Fibroblast of lung (primary cell): Measurements from ENCODE around the gene NCAM2.

Experiments
- EZH2 ChIP-seq: IDR thresholded peaks from 2 replicates; pipeline ENCODE4 v1.5.1; 2012; ENCODE audit warnings: low read length, control low read depth, mild to moderate bottlenecking; ENCODE audit errors: missing control alignments
- TF ChIP-seq, protein P1 (sequence below), 2 donors: IDR thresholded peaks in 1 of 2; conservative IDR thresholded peaks in 1 of 2; 1 replicate in 1 of 2; 2 replicates in 1 of 2; pipeline ENCODE4 v1.5.1; 2011 to 2012; ENCODE audit warnings: low read length in 2 of 2, control low read depth in 1 of 2, inconsistent platforms in 1 of 2, low read depth in 1 of 2, mild to moderate bottlenecking in 1 of 2

DNA sequence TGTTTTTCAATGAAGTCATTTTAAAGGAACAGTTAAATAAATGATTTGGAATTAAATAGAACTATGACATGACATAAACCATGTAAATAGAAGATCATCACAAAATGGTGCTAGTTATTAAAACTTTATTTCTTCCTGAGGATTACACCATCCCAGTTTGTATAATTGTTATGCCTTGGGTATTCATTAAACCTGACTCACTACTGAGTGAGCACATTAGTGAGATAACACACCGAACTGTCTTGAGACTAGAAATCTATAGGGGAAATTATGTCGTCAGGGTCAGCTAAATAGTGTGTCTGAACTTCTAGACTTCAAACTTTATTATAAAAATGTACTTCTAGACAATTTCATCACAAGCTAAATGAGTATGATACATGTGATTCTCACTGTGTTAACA is 189.4 kb downstream of the NCAM2 start:
- TF ChIP-seq, protein P1, sequence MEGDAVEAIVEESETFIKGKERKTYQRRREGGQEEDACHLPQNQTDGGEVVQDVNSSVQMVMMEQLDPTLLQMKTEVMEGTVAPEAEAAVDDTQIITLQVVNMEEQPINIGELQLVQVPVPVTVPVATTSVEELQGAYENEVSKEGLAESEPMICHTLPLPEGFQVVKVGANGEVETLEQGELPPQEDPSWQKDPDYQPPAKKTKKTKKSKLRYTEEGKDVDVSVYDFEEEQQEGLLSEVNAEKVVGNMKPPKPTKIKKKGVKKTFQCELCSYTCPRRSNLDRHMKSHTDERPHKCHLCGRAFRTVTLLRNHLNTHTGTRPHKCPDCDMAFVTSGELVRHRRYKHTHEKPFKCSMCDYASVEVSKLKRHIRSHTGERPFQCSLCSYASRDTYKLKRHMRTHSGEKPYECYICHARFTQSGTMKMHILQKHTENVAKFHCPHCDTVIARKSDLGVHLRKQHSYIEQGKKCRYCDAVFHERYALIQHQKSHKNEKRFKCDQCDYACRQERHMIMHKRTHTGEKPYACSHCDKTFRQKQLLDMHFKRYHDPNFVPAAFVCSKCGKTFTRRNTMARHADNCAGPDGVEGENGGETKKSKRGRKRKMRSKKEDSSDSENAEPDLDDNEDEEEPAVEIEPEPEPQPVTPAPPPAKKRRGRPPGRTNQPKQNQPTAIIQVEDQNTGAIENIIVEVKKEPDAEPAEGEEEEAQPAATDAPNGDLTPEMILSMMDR (conservative IDR thresholded peaks at IDR 0.05 in 1 of 2, IDR thresholded peaks at IDR 0.05 in 1 of 2; ENCODE audit: low read depth in 1 of 2, low read length in 2 of 2) = no peak
- no peak for TF ChIP-seq EZH2
